Astrocyte (in vitro differentiated cells and primary cell): ENCODE results near the gene TMEM108. TPM values are rescaled to one million over a fixed set of nuclear protein-coding genes. Genes with fewer than 3 reads are reported as not detected.

Experiments used
- DNase-seq: peaks from one replicate; pipeline ENCODE4 v3.0.0-alpha.2; 2010; ENCODE audit warnings: low read depth
- FAIRE-seq: peaks from 2 replicates; lab custom pipeline; 2011; peaks lifted over from hg19 to GRCh38; lab: Jason Lieb, UNC
- H2AFZ ChIP-seq: 2 replicates; pipeline ENCODE4 v1.6.0; 2012; ENCODE audit warnings: low read depth, low read length, inconsistent platforms
- H3K27ac ChIP-seq: 2 replicates; pipeline ENCODE4 v1.5.1; 2011; ENCODE audit warnings: low read depth, low read length, inconsistent platforms
- H3K27me3 ChIP-seq: 2 replicates; pipeline ENCODE4 v1.6.0; 2011; ENCODE audit warnings: low read length, inconsistent platforms; ENCODE audit not compliant: insufficient read depth
- H3K36me3 ChIP-seq: 2 replicates; pipeline ENCODE4 v1.5.1; 2011; ENCODE audit warnings: low read length, inconsistent platforms; ENCODE audit not compliant: insufficient read depth
- H3K4me1 ChIP-seq: 2 replicates; pipeline ENCODE4 v1.5.1; 2011; ENCODE audit warnings: low read length, inconsistent platforms; ENCODE audit not compliant: insufficient read depth
- H3K4me2 ChIP-seq: 2 replicates; pipeline ENCODE4 v1.6.0; 2012; ENCODE audit warnings: low read length, inconsistent platforms
- H3K4me3 ChIP-seq: 2 replicates; pipeline ENCODE4 v1.5.1; 2011; ENCODE audit warnings: low read depth, mild to moderate bottlenecking, low read length, inconsistent platforms; ENCODE audit not compliant: insufficient read depth
- H3K79me2 ChIP-seq: 2 replicates; pipeline ENCODE4 v1.6.0; 2012; ENCODE audit warnings: mild to moderate bottlenecking, low read length, inconsistent platforms; ENCODE audit not compliant: insufficient read depth
- H3K9ac ChIP-seq: 2 replicates; pipeline ENCODE4 v1.6.0; 2012; ENCODE audit warnings: mild to moderate bottlenecking, low read length, inconsistent platforms
- H3K9me3 ChIP-seq: 2 replicates; pipeline ENCODE4 v1.5.1; 2012; ENCODE audit warnings: low read depth, mild to moderate bottlenecking, low read length, inconsistent platforms; ENCODE audit not compliant: insufficient read depth
- H4K20me1 ChIP-seq: 2 replicates; pipeline ENCODE4 v1.6.0; 2012; ENCODE audit warnings: low read length, inconsistent platforms; ENCODE audit not compliant: insufficient read depth
- H3K27ac Mint-ChIP-seq: one replicate; pipeline ENCODE4 v1.8.0; 2021; ENCODE audit warnings: mild to moderate bottlenecking, mixed read lengths; ENCODE audit not compliant: unreplicated experiment
- H3K27me3 Mint-ChIP-seq: one replicate; pipeline ENCODE4 v1.8.0; 2021; ENCODE audit warnings: low read depth, mixed read lengths; ENCODE audit not compliant: unreplicated experiment
- H3K36me3 Mint-ChIP-seq: one replicate; pipeline ENCODE4 v1.8.0; 2021; ENCODE audit warnings: low read depth, mixed read lengths; ENCODE audit not compliant: unreplicated experiment
- H3K4me1 Mint-ChIP-seq: one replicate; pipeline ENCODE4 v1.8.0; 2021; ENCODE audit warnings: low read depth, mixed read lengths; ENCODE audit not compliant: unreplicated experiment
- H3K4me3 Mint-ChIP-seq: one replicate; pipeline ENCODE4 v1.8.0; 2021; ENCODE audit warnings: mild to moderate bottlenecking, moderate library complexity, mixed read lengths; ENCODE audit not compliant: unreplicated experiment
- H3K9me3 Mint-ChIP-seq: one replicate; pipeline ENCODE4 v1.8.0; 2021; ENCODE audit warnings: mild to moderate bottlenecking, mixed read lengths; ENCODE audit not compliant: unreplicated experiment
- EZH2 ChIP-seq: IDR thresholded peaks from 2 replicates; pipeline ENCODE4 v1.6.1; 2012; ENCODE audit warnings: mild to moderate bottlenecking, low read length, inconsistent platforms; ENCODE audit not compliant: insufficient read depth
- total RNA-seq: library from RNA; stranded (reverse); gene quantifications from 2 replicates; pipeline ENCODE4 v1.2.1, GENCODE V29; 2021
- TF ChIP-seq, protein P1 (sequence below): IDR thresholded peaks from 2 replicates; pipeline ENCODE4 v1.5.1; 2011; ENCODE audit warnings: low read depth, mild to moderate bottlenecking, inconsistent platforms, low read length, moderate library complexity; ENCODE audit not compliant: insufficient read depth

Gene TMEM108
- total RNA-seq, 1 donor from 2014 or later: 5.6 TPM

DNA sequence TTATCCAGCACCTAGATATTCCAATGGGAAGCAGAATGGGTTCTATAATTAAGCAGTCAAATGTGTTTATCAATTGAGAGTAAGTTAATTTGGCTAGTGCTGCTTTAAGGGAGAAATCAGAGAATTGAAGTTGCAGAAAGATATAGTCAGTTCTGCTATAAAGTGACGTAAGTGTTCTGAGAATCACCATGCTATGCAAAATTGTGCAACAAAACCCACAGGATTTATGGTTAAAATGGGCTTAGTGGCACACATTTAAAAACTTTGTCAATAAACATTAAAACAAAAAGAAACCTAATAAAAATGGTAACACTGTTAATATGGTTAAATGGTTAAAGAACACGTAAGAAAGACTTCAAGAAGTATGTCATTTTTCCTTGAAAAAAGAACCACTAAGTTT lies 74.5 kb downstream of the TMEM108 start:
- Mint-ChIP-seq H3K27me3 (no peaks in the 10 kb centered on the region), H3K4me1 (no peaks in the 10 kb centered on the region), H3K27ac (no peak overlapping the region), H3K36me3 (no peaks in the 10 kb centered on the region), H3K9me3 (no peaks in the 10 kb centered on the region), H3K4me3 (no peak overlapping the region)
- FAIRE-seq (no peak), DNase-seq (no peak)
- Histone ChIP-seq H3K9ac (no peak overlapping the region), H3K36me3 (no peaks in the 10 kb centered on the region), H3K79me2 (no peaks in the 10 kb centered on the region), H4K20me1 (no peaks in the 10 kb centered on the region), H3K27me3 (no peaks in the 10 kb centered on the region), H3K27ac (no peak overlapping the region), H3K4me3 (no peak overlapping the region), H2AFZ (no peak overlapping the region), H3K9me3 (no peaks in the 10 kb centered on the region), H3K4me1 (peaks cover 20% of the 10 kb centered on the region), H3K4me2 (no peak overlapping the region)
- TF ChIP-seq, protein P1, sequence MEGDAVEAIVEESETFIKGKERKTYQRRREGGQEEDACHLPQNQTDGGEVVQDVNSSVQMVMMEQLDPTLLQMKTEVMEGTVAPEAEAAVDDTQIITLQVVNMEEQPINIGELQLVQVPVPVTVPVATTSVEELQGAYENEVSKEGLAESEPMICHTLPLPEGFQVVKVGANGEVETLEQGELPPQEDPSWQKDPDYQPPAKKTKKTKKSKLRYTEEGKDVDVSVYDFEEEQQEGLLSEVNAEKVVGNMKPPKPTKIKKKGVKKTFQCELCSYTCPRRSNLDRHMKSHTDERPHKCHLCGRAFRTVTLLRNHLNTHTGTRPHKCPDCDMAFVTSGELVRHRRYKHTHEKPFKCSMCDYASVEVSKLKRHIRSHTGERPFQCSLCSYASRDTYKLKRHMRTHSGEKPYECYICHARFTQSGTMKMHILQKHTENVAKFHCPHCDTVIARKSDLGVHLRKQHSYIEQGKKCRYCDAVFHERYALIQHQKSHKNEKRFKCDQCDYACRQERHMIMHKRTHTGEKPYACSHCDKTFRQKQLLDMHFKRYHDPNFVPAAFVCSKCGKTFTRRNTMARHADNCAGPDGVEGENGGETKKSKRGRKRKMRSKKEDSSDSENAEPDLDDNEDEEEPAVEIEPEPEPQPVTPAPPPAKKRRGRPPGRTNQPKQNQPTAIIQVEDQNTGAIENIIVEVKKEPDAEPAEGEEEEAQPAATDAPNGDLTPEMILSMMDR: no peak
- TF ChIP-seq EZH2: no peak

DNA sequence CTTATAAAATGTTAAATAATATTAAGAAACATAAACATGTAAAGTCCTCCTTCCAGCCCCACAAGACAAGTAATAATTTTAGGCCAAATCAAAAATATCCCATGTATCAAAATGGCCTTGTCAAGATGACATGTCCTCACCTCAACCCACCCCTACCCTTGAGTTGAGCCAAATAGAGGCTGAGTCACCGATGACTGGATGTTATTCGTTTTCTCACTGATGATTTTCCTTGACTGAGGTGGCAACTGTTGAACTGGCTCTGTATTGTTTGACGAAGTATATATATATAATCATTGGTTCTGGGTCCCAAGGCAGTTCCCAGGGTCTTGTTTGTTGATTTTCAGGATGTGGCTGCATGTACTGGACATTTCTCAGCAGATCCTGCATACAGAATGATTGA lies 75.3 kb downstream of the TMEM108 start:
- Mint-ChIP-seq H3K27me3 (no peaks in the 10 kb centered on the region), H3K36me3 (no peaks in the 10 kb centered on the region), H3K4me3 (no peak overlapping the region), H3K9me3 (no peaks in the 10 kb centered on the region), H3K4me1 (no peaks in the 10 kb centered on the region), H3K27ac (no peak overlapping the region)
- Histone ChIP-seq H3K4me2 (peak overlapping the region; percentile 57), H3K4me3 (no peak overlapping the region), H3K4me1 (peaks cover 18% of the 10 kb centered on the region), H3K27ac (peak overlapping the region; percentile 51), H3K79me2 (no peaks in the 10 kb centered on the region), H4K20me1 (no peaks in the 10 kb centered on the region), H3K9ac (peak overlapping the region; percentile 7), H3K27me3 (no peaks in the 10 kb centered on the region), H3K9me3 (no peaks in the 10 kb centered on the region), H3K36me3 (no peaks in the 10 kb centered on the region), H2AFZ (no peak overlapping the region)
- DNase-seq: peak; percentile 64
- TF ChIP-seq, protein P1: no peak
- TF ChIP-seq EZH2: no peak
- no peak for FAIRE-seq

DNA sequence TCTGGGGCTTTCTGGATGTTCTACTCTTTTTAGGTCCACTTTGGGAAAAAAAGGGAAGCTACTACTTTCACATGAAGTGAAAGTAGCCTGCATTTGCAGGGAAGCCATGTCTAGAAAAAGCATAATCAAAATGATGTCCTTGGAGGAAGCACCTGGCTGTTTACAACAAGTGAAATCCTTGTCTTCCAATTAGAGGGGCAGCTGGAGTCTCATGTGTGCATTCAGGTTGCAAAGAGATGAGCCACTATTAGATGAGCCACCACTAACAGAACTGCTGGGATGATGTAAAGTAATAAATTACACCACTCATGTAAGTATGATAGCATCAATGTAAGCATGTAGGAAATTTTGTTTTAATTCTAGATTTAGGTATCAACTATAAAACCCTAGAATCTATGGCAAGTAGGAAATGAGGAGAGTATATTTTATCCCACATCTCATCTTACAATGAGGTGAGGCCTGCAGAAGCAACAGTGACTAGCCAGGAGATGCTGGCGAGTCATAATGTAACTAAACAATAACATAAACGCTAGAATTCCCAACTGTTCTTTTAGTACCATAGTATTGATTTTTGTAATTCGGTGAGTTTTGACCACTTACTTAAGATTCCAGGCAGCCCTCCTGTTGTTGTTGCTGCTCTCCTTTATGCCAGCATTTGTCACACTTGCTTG lies 75.9 kb downstream of the TMEM108 start:
- H3K27ac ChIP-seq: peak overlapping the region; percentile 51
- no peaks in the 10 kb centered on the region for H3K36me3 ChIP-seq
- H3K27me3 Mint-ChIP-seq: no peaks in the 10 kb centered on the region
- TF ChIP-seq, protein P1: no peak
- TF ChIP-seq EZH2: no peak
- H4K20me1 ChIP-seq: no peaks in the 10 kb centered on the region
- no peaks in the 10 kb centered on the region for H3K9me3 ChIP-seq
- no peak overlapping the region for H3K4me3 Mint-ChIP-seq
- H2AFZ ChIP-seq: no peak overlapping the region
- no peaks in the 10 kb centered on the region for H3K4me1 Mint-ChIP-seq
- H3K9ac ChIP-seq: peak overlapping the region; percentile 7
- peak overlapping the region; percentile 57 for H3K4me2 ChIP-seq
- no peaks in the 10 kb centered on the region for H3K27me3 ChIP-seq
- no peak for DNase-seq
- no peak overlapping the region for H3K4me3 ChIP-seq
- H3K9me3 Mint-ChIP-seq: no peaks in the 10 kb centered on the region
- no peak for FAIRE-seq
- peaks cover 18% of the 10 kb centered on the region for H3K4me1 ChIP-seq
- no peak overlapping the region for H3K27ac Mint-ChIP-seq
- no peaks in the 10 kb centered on the region for H3K36me3 Mint-ChIP-seq
- H3K79me2 ChIP-seq: no peaks in the 10 kb centered on the region
